Measurements from ENCODE around the gene CFAP65.
A peak's percentile ranks its signal among the peaks of the same experiment; 100 is the strongest.

Gene CFAP65

GRCh38 chr2:219082332-219082958 is 41.1 kb upstream of the CFAP65 start:
- Histone ChIP-seq H3K4me1 (ENCODE audit: control insufficient read depth, low read length) (peaks cover 17% of the 10 kb centered on the region), H3K36me3 (ENCODE audit: control insufficient read depth, low read length) (no peaks in the 10 kb centered on the region; the same call in 1 of the 2 replicates), H3K27ac (ENCODE audit: low read depth, low read length) (no peak overlapping the region), H3K4me3 (ENCODE audit: low read length) (no peak overlapping the region), H4K20me1 (ENCODE audit: control insufficient read depth, insufficient read depth, low read depth, low read length) (0 out of 2 replicates have a peak, but pooled peaks cover 3% of the 10 kb centered on the region), H3K4me2 (ENCODE audit: low read length) (peak overlapping the region; percentile 35; the same call in 1 of the 2 replicates), H3F3A (ENCODE audit: control insufficient read depth, insufficient read depth) (no peaks in the 10 kb centered on the region; the same call in 1 of the 2 replicates), H3K27me3 (ENCODE audit: control insufficient read depth, low read length) (no peaks in the 10 kb centered on the region), H3K9me2 (replicated peaks; ENCODE audit: control insufficient read depth, low read length) (no peaks in the 10 kb centered on the region), H3K79me2 (ENCODE audit: control insufficient read depth, low read length) (no peaks in the 10 kb centered on the region), H3K9me3 (ENCODE audit: control insufficient read depth, insufficient read depth, low read length) (no peaks in the 10 kb centered on the region)
- TF ChIP-seq EZH2phosphoT487 (IDR thresholded peaks at IDR 0.05; ENCODE audit: borderline replicate concordance, low read length) (no peak), CTCF (IDR thresholded peaks at IDR 0.05; ENCODE audit: low read depth, low read length, poor library complexity, severe bottlenecking) (no peak)

GRCh38 chr2:219081701-219082331 is 40.5 kb upstream of the CFAP65 start:
- H3K9me2 ChIP-seq (replicated peaks; ENCODE audit: control insufficient read depth, low read length): no peaks in the 10 kb centered on the region
- H3K4me2 ChIP-seq (ENCODE audit: low read length): peak overlapping the region; percentile 35

GRCh38 chr2:219081096-219081495 is 39.8 kb upstream of the CFAP65 start:
- H3F3A ChIP-seq (ENCODE audit: control insufficient read depth, insufficient read depth): no peaks in the 10 kb centered on the region; the same call in 1 of the 2 replicates
- H3K9me3 ChIP-seq (ENCODE audit: control insufficient read depth, insufficient read depth, low read length): no peaks in the 10 kb centered on the region
- no peaks in the 10 kb centered on the region for H3K27me3 ChIP-seq (ENCODE audit: control insufficient read depth, low read length)
- peaks cover 8% of the 10 kb centered on the region for H3K36me3 ChIP-seq (ENCODE audit: control insufficient read depth, low read length)
- H3K4me2 ChIP-seq (ENCODE audit: low read length): peak overlapping the region; percentile 35
- no peak overlapping the region for H3K4me3 ChIP-seq (ENCODE audit: low read length)
- no peaks in the 10 kb centered on the region for H3K9me2 ChIP-seq (replicated peaks; ENCODE audit: control insufficient read depth, low read length)
- H3K79me2 ChIP-seq (ENCODE audit: control insufficient read depth, low read length): no peaks in the 10 kb centered on the region
- H4K20me1 ChIP-seq (ENCODE audit: control insufficient read depth, insufficient read depth, low read depth, low read length): 0 out of 2 replicates have a peak, but pooled peaks cover 3% of the 10 kb centered on the region
- H3K4me1 ChIP-seq (ENCODE audit: control insufficient read depth, low read length): peaks cover 17% of the 10 kb centered on the region
- TF ChIP-seq CTCF (IDR thresholded peaks at IDR 0.05; ENCODE audit: low read depth, low read length, poor library complexity, severe bottlenecking) (no peak), EZH2phosphoT487 (IDR thresholded peaks at IDR 0.05; ENCODE audit: borderline replicate concordance, low read length) (no peak)
- no peak overlapping the region for H3K27ac ChIP-seq (ENCODE audit: low read depth, low read length)

More at GRCh38 chr2:219081701-219082331, 40.5 kb upstream of the CFAP65 start:
- TF ChIP-seq CTCF (IDR thresholded peaks at IDR 0.05; ENCODE audit: low read depth, low read length, poor library complexity, severe bottlenecking): no peak
- TF ChIP-seq EZH2phosphoT487 (IDR thresholded peaks at IDR 0.05; ENCODE audit: borderline replicate concordance, low read length): no peak
- Histone ChIP-seq H3K9me3 (ENCODE audit: control insufficient read depth, insufficient read depth, low read length) (no peaks in the 10 kb centered on the region), H3K4me3 (ENCODE audit: low read length) (no peak overlapping the region), H4K20me1 (ENCODE audit: control insufficient read depth, insufficient read depth, low read depth, low read length) (0 out of 2 replicates have a peak, but pooled peaks cover 3% of the 10 kb centered on the region), H3F3A (ENCODE audit: control insufficient read depth, insufficient read depth) (no peaks in the 10 kb centered on the region; the same call in 1 of the 2 replicates), H3K36me3 (ENCODE audit: control insufficient read depth, low read length) (peaks cover 6% of the 10 kb centered on the region), H3K79me2 (ENCODE audit: control insufficient read depth, low read length) (no peaks in the 10 kb centered on the region), H3K27ac (ENCODE audit: low read depth, low read length) (peak overlapping the region; percentile 23; the same call in 1 of the 2 replicates), H3K4me1 (ENCODE audit: control insufficient read depth, low read length) (peaks cover 17% of the 10 kb centered on the region), H3K27me3 (ENCODE audit: control insufficient read depth, low read length) (no peaks in the 10 kb centered on the region)
